ENCODE results near the gene RS1.

GRCh38 chrX:18661273-18661672 is 10.6 kb downstream of the RS1 start:
- TF ChIP-seq CTCF (IDR thresholded peaks at IDR 0.05; ENCODE audit: insufficient read depth, low read length, poor library complexity, severe bottlenecking) (no peak), EZH2phosphoT487 (conservative IDR thresholded peaks at IDR 0.05; ENCODE audit: low read length) (no peak)

All from SU-DHL-6 (cell line).